ENCODE measurements around the gene NMD3.

The NMD3 gene

DNA sequence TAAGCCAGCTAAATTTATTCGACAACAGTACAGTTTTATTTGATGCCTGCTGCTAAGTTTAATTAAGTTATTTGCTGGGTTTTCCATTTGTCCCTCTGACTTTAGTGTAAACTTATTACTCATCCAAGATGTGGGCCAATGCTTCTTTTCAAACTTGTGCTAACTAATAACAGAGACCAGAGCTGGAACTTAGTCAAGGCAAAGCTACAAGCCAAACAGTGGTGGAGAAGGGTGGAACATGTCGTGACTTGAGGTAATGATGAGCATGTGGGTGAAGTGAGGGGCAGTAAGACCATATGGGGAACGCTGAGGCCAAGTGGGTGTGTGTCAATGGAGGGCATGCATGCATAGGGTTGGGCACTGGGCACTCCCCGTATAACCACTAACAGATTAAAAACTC lies 63.9 kb downstream of the NMD3 start:
- no peak for DNase-seq

DNA sequence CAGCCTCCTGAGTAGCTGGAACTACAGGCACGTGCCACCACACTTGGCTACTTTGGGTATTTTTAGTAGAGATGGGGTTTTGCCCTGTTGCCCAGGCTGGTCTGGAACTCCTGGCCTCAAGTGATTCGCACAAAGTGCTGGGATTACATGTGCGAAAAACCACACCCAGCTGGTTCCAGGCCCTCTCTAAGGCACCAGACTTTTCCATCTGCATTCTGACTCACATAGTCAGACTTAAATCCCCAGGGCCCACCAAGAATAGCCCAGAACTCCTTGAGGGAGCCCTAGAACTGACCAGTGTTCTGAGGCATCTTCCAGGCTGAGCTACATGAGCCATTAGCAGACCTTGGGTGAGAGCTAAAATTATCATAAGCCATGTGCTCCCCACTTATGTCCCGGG lies 68.1 kb downstream of the NMD3 start:
- DNase-seq, result no peak

DNA sequence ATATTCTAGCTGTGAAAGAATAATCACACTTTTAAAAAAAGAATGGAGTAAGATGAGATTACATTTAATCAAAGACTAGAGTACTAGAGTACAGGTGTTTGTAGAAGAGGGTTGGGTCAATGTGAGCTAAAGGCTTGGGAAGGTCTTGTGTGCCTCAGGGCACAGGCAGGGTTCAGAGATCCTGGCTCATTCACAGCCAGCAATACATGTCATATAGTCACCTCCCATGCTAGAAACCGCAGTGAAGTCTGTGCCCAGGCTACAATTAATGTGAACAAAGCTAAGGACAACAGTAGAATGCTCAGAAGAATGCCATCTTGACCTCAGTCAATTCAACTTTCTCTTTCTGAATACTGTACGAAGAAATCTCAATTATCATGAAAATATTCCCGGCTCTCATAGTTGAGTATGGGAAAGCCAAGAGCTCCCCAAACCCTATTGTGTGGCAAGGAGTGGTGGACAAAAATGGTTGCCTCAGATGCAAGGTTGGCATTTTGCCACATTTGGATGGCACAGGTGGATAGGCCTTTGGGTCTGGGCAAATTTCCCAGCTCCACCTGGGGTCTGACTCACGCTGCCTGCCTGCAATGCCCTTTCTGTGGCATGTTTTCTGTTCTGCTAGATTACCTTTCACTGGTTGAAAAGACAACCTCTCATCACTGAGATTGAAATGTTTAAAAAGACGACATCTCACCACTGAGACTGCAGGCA lies 70.2 kb downstream of the NMD3 start:
- DNase-seq, result no peak

DNA sequence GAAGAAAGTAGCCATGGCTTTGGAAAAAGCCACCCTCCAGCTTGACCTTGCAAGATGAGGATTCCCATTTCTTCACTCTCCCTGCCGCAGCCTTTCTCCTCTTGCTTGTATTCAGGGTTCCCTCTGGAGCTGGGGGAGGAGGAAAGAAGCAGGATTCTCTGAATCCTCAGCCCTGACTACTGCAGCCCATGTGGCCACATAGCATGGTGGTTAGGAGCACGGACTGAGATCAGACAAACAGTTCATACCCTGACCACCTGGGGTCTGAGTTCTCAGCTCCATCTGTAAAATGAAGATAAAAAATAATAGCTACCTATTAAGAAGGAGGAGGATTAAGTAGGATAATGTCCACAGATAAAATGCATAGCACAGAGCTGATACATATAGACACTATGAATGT lies 72.3 kb downstream of the NMD3 start:
- no peak for DNase-seq

DNA sequence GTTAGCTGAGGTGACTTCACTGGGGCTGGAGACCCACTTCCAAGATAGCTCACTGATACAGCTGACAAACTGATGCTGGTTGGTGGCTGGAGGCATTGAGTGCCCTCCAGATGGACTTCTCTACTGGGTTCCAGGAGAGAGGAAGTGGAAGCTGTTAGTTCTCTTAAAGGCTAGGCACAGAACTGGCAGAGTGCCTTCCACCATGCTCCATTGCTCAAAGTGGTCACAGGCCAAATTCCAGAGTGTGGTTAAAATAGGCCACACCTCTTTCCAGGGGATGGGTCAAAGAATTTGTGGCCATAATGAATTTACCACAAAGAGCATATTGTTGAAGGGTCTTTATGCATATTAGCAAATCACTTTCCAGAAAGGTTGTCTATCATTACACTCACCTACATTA lies 74.2 kb downstream of the NMD3 start:
- no peak for DNase-seq

DNA sequence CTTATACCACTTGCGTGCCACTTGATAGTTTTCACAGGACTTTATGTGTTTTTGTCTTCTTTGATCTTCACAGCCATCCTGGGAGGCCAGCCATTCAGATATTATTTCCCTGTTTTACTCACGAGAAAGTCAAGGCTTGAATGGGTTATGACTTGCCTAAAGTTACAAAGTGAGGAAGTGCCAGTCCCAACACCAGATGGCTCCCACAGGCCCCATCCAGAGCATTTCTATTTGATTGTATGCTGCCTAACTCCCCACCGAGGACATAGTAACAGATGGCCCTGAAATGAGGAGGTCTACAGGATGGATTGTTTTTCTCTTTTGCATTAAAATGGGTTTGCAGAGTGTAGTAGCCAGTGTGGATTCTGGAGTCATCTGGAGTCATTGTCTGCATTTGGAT lies 75.7 kb downstream of the NMD3 start:
- no peak for DNase-seq
